T-helper 17 cell (primary cell): Measurements from ENCODE around the gene PCDHB14. TPM values are rescaled to one million over a fixed set of nuclear protein-coding genes. Genes with fewer than 3 reads are reported as not detected.
"Not testable (repeated sequence)": the region's sequence is repeated elsewhere in the genome, so short reads cannot be mapped to it uniquely, and the experiment has no call there.

Experiments
- ATAC-seq: fragments of 150-1000 bp; cut with Tn5 transposase; 2 replicates; pipeline ENCODE4 v1.10.0; 2021; ENCODE audit warnings: mild to moderate bottlenecking, moderate library complexity
- DNase-seq, 3 donors: peaks; one replicate each; pipeline versions ENCODE4 v3.0.0 to v3.0.0-alpha.2; 2020 to 2021
- H3K9me3 ChIP-seq: one replicate; pipeline ENCODE4 v1.7.0; 2013; ENCODE audit warnings: low read length, mild to moderate bottlenecking; ENCODE audit not compliant: control insufficient read depth, poor library complexity, severe bottlenecking
- H3K27ac Mint-ChIP-seq: one replicate; pipeline ENCODE4 v1.8.0; 2022; ENCODE audit warnings: mild to moderate bottlenecking, moderate library complexity, mixed read lengths
- H3K27me3 Mint-ChIP-seq: one replicate; pipeline ENCODE4 v1.8.0; 2022; ENCODE audit warnings: mixed read lengths
- H3K36me3 Mint-ChIP-seq: one replicate; pipeline ENCODE4 v1.8.0; 2022; ENCODE audit warnings: low read depth, mixed read lengths
- H3K4me1 Mint-ChIP-seq: one replicate; pipeline ENCODE4 v1.8.0; 2022; ENCODE audit warnings: mild to moderate bottlenecking, mixed read lengths
- H3K4me3 Mint-ChIP-seq: one replicate; pipeline ENCODE4 v1.8.0; 2022; ENCODE audit warnings: mild to moderate bottlenecking, moderate library complexity, mixed read lengths
- total RNA-seq, 4 donors: library from RNA in 2 of 4; stranded (reverse) in 2 of 4; gene quantifications; one replicate each; pipeline ENCODE4 v1.2.3 and lab custom pipeline; 2022 to 2026

The PCDHB14 gene
- total RNA-seq, 2 donors from 2014 or later, result not detected

- H3K4me3 Mint-ChIP-seq, H3K4me1 Mint-ChIP-seq, H3K36me3 Mint-ChIP-seq, ATAC-seq, DNase-seq, H3K27ac Mint-ChIP-seq, H3K9me3 ChIP-seq: not testable (repeated sequence)
- H3K27me3 Mint-ChIP-seq, result peaks cover 25% of the 10 kb centered on the region
Observed at GRCh38 chr5:141224844-141225243, 1.7 kb downstream of the PCDHB14 start.

DNA sequence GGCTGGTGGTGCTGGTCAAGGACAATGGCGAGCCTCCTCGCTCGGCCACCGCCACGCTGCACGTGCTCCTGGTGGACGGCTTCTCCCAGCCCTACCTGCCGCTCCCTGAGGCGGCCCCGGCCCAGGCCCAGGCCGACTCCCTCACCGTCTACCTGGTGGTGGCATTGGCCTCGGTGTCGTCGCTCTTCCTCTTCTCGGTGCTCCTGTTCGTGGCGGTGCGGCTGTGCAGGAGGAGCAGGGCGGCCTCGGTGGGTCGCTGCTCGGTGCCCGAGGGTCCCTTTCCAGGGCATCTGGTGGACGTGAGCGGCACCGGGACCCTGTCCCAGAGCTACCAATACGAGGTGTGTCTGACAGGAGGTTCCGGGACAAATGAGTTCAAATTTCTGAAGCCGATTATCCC lies 2.3 kb downstream of the PCDHB14 start:
- H3K27ac Mint-ChIP-seq, H3K4me3 Mint-ChIP-seq: not testable (repeated sequence)

DNA sequence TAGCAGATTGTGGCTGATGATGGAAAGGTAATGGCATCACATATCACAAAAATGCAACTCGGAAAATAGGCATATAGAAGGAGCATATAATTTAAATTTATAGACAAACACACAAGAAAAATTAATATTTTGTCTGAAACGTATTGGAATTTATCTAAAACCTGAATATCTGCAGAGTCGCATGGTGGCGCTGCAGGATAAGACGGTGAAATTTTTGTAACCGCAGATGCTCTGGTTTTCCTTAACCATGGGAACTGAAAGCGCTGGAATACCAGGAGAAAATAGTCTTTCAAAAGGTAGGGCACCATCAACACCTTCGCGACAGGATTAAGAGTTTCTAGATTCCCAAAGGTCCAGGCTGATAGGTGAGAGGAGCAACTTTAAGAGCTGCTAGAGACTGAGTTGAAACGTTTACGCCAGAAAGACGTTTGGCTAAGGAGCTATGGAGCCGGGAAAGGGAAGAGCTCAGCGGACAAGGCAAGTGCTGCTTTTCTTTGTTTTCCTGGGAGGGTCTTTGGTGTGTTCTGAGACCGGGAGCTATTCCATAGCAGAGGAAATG lies 11.0 kb downstream of the PCDHB14 start:
- Mint-ChIP-seq H3K36me3 (no peaks in the 10 kb centered on the region), H3K27ac (no peak overlapping the region), H3K27me3 (peaks cover under 1% of the 10 kb centered on the region), H3K4me1 (no peaks in the 10 kb centered on the region), H3K4me3 (no peak overlapping the region)
- no peak for ATAC-seq
- DNase-seq, result no peak
- peaks cover 10% of the 10 kb centered on the region for H3K9me3 ChIP-seq

More for the DNA sequence above, 2.3 kb downstream of the PCDHB14 start:
- not testable (repeated sequence) for H3K36me3 Mint-ChIP-seq, ATAC-seq, H3K9me3 ChIP-seq, DNase-seq, H3K4me1 Mint-ChIP-seq
- peaks cover 25% of the 10 kb centered on the region for H3K27me3 Mint-ChIP-seq

- ATAC-seq, DNase-seq, H3K27ac Mint-ChIP-seq, H3K4me1 Mint-ChIP-seq, H3K36me3 Mint-ChIP-seq, H3K4me3 Mint-ChIP-seq: not testable (repeated sequence)
- H3K27me3 Mint-ChIP-seq, result peaks cover 15% of the 10 kb centered on the region
- peaks cover 16% of the 10 kb centered on the region for H3K9me3 ChIP-seq
Observed at GRCh38 chr5:141235922-141236321, 12.8 kb downstream of the PCDHB14 start.

GRCh38 chr5:141236516-141237313 lies 13.6 kb downstream of the PCDHB14 start:
- H3K9me3 ChIP-seq, result peaks cover 19% of the 10 kb centered on the region
- H3K4me1 Mint-ChIP-seq, result no peaks in the 10 kb centered on the region

DNA sequence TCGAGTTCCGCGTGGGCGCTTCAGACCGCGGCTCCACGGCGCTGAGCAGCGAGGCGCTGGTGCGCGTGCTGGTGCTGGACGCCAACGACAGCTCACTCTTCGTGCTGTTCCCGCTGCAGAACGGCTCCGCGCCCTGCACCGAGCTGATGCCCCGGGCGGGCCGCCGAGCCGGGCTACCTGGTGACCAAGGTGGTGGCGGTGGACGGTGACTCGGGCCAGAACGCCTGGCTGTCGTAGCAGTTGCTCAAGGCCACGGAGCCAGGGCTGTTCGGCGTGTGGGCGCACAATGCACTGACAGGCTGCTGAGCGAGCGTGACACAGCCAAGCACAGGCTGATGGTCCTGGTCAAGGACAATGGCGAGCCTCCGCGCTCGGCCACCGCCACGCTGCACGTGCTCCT lies 18.4 kb downstream of the PCDHB14 start:
- H3K27ac Mint-ChIP-seq, result no peak overlapping the region
- no peaks in the 10 kb centered on the region for H3K4me1 Mint-ChIP-seq
- peaks cover 15% of the 10 kb centered on the region for H3K9me3 ChIP-seq
- H3K36me3 Mint-ChIP-seq, result no peaks in the 10 kb centered on the region
- no peak overlapping the region for H3K4me3 Mint-ChIP-seq
- ATAC-seq (no peak), DNase-seq (no peak)
- peaks cover 20% of the 10 kb centered on the region for H3K27me3 Mint-ChIP-seq

More at GRCh38 chr5:141236516-141237313, 13.6 kb downstream of the PCDHB14 start:
- Mint-ChIP-seq H3K27ac (no peak overlapping the region), H3K4me3 (no peak overlapping the region), H3K36me3 (no peaks in the 10 kb centered on the region), H3K27me3 (peaks cover 15% of the 10 kb centered on the region)
- ATAC-seq (no peak), DNase-seq (no peak)

DNA sequence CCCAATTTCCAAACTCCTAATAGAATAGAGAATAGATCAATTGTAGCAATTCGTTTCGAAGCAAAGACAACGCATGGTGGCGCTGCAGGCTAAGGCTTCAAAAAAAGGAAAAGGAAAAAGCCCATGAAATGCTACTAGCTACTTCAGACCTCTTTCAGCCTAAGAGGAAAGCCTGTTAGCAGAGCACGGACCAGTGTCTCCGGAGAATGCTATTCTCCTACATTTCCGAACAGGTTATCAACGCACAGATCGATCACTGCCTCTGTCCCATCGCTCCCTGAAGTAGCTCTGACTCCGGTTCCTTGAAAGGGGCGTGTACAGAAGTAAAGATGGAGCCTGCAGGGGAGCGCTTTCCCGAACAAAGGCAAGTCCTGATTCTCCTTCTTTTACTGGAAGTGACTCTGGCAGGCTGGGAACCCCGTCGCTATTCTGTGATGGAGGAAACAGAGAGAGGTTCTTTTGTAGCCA lies 22.1 kb downstream of the PCDHB14 start, which contains the start of gene PCDHB15:
Gene PCDHB15, plus strand, starts transcription at position 146 of the 468 bp plus-strand sequence. Its CDS starts 184 bp downstream, at position 330.
- H3K4me1 Mint-ChIP-seq, result no peaks in the 10 kb centered on the region
- peaks cover 9% of the 10 kb centered on the region for H3K27me3 Mint-ChIP-seq
- H3K27ac Mint-ChIP-seq, result no peak within 1 kb of the TSS
- no peaks in the 10 kb centered on the region for H3K36me3 Mint-ChIP-seq
- peak within 1 kb of the TSS; percentile 33 for H3K4me3 Mint-ChIP-seq
- DNase-seq, result no peak
- ATAC-seq, result no peak
- H3K9me3 ChIP-seq, result peaks cover 24% of the 10 kb centered on the region

- H3K4me3 Mint-ChIP-seq, H3K36me3 Mint-ChIP-seq: not testable (repeated sequence)
Observed at GRCh38 chr5:141246971-141247370, 23.8 kb downstream of the PCDHB14 start.

DNA sequence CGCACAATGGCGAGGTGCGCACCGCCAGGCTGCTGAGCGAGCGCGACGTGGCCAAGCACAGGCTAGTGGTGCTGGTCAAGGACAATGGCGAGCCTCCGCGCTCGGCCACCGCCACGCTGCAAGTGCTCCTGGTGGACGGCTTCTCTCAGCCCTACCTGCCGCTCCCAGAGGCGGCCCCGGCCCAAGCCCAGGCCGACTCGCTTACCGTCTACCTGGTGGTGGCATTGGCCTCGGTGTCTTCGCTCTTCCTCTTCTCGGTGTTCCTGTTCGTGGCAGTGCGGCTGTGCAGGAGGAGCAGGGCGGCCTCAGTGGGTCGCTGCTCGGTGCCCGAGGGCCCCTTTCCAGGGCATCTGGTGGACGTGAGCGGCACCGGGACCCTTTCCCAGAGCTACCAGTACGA lies 24.3 kb downstream of the PCDHB14 start:
- DNase-seq, H3K36me3 Mint-ChIP-seq, H3K27ac Mint-ChIP-seq, H3K27me3 Mint-ChIP-seq, H3K4me1 Mint-ChIP-seq, ATAC-seq: not testable (repeated sequence)
- H3K9me3 ChIP-seq, result peaks cover 27% of the 10 kb centered on the region
- H3K4me3 Mint-ChIP-seq, result peak overlapping the region; percentile 1

More at GRCh38 chr5:141246971-141247370, 23.8 kb downstream of the PCDHB14 start:
- peaks cover 27% of the 10 kb centered on the region for H3K9me3 ChIP-seq
- DNase-seq, H3K27ac Mint-ChIP-seq, ATAC-seq, H3K27me3 Mint-ChIP-seq, H3K4me1 Mint-ChIP-seq: not testable (repeated sequence)

DNA sequence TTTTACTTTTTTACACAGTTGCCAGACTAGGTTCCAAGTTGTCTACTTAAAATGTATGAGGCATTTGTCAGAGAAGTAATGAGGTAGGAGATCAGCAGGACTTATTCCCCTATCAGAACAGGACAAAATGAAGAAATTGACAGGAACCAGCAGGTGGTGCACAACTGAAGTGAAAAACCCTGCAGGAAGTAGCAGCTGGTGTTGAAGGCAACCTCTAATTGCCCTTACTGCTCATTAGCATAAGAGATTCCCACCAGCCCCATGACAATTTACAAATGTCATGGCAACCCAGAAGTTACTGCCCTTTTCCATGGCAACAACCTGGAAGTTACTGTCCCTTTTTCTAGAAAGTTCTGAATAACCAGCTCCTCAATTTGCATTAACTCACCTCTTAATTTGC lies 27.4 kb downstream of the PCDHB14 start:
- DNase-seq (no peak), ATAC-seq (no peak)
- no peaks in the 10 kb centered on the region for H3K4me1 Mint-ChIP-seq
- H3K27ac Mint-ChIP-seq, result no peak overlapping the region
- no peaks in the 10 kb centered on the region for H3K27me3 Mint-ChIP-seq
- H3K36me3 Mint-ChIP-seq, result no peaks in the 10 kb centered on the region
- peaks cover 32% of the 10 kb centered on the region for H3K9me3 ChIP-seq
- no peak overlapping the region for H3K4me3 Mint-ChIP-seq

- H3K4me3 Mint-ChIP-seq, result no peak overlapping the region
- DNase-seq, result no peak
- no peaks in the 10 kb centered on the region for H3K27me3 Mint-ChIP-seq
- no peaks in the 10 kb centered on the region for H3K36me3 Mint-ChIP-seq
- H3K4me1 Mint-ChIP-seq, result no peaks in the 10 kb centered on the region
- H3K27ac Mint-ChIP-seq, result no peak overlapping the region
- ATAC-seq, result no peak
- H3K9me3 ChIP-seq, result peaks cover 29% of the 10 kb centered on the region
Observed at GRCh38 chr5:141258464-141258863, 35.3 kb downstream of the PCDHB14 start.

DNA sequence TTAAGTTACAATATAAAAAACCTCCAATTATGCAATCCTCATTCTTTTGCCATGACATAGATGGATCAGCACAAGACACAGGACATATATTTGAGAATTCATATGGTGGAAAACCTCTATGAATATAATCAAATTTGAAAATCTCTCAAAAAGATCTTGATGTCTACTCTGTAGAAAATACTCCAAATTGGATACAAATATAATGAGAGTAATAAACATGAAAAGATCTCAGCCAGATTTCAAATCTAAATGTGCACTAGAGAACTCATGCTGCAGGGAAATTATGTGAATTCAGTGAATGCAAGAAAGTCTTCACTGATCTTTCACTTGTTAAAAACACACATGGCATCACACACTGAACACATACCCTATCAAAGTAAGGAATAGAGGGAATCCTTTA lies 35.8 kb downstream of the PCDHB14 start:
- peaks cover 31% of the 10 kb centered on the region for H3K9me3 ChIP-seq
- ATAC-seq (no peak), DNase-seq (no peak)
- no peaks in the 10 kb centered on the region for H3K27me3 Mint-ChIP-seq
- H3K36me3 Mint-ChIP-seq, result no peaks in the 10 kb centered on the region
- H3K4me3 Mint-ChIP-seq, result no peak overlapping the region
- H3K4me1 Mint-ChIP-seq, result no peaks in the 10 kb centered on the region
- no peak overlapping the region for H3K27ac Mint-ChIP-seq

DNA sequence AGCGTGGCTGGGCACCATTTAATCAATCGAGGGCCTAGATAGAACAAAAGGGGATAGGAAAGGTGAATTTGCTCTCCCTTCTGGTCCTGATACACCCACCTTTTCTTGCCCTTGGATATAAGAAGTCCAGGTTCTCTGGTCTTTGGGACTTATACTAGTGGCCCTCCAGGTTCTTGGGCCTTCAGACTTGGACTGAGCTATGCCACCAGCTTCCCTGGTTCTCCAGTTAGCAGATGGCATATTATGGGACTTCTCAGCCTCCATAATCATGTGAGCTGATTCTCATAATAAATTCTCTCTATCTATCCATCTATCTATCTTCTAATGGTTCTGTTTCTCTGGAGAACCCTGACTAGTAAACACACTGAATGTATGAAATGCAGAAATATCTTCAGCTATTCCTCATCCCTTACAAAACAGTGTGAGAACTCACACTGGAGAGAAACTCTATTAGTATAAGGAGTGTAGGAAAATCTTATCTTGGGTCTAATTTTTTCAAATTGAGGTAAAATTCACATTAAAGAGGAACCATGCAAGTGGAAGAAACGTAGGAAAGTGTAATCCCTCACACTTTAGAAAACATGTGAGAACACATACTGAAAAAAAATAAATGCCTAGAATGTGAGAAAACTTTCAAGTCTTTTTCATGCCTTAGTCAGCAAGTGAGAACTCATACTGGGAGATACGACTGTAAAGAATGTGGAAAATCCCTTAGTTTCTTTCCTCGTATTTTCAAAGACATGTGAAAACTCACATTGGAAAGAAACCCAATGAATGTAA lies 37.5 kb downstream of the PCDHB14 start:
- peaks cover 25% of the 10 kb centered on the region for H3K9me3 ChIP-seq
- Mint-ChIP-seq H3K27ac (no peak overlapping the region), H3K27me3 (no peaks in the 10 kb centered on the region), H3K4me1 (no peaks in the 10 kb centered on the region), H3K36me3 (no peaks in the 10 kb centered on the region), H3K4me3 (no peak overlapping the region)
- ATAC-seq, result no peak
- no peak for DNase-seq
